Central memory CD4-positive, alpha-beta T cell (primary cell): ENCODE data around the gene SNAPC1.

ENCODE experiments used
- DNase-seq: peaks from one replicate; pipeline ENCODE4 v3.0.0; 2022

The SNAPC1 gene

DNA sequence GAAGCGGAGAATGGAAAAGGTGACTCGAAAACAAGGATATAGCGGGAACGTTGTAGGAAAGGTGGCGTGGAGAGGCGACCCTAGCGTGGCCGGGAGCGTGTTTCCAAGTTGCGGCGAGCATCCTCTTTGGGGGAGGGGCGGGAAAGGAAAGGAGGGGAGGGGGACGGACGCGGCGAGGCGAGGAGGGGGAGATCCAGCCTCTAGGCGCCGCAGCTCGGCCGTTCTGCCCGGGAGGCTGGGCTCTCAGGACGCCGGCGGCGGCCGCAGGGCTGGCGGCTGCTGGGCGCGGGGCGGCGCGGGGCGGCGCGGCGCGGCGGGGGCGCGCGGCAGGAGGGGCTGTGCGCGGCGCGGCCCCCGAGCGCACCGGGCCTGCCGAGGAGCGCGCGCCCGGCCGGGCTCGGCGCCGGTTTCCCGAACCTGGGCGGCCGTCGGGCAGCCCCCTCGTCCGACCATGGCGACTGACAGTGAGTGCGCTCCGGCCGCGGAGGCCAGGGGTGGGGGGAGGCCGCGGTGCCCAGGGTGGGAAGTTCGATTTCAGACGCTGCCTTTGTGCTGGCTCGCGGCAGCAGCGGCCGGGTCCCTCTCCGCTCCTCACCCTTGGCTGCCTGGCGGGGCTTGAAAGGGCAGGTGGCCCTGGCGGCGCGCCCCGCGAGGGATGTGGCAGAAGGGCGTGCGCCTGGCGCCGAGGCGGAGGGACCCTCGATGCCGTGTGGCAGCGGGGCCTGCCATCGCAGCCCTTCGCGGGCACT is 50.3 kb downstream of the SNAPC1 start, which contains the start of gene SYT16:
SYT16 (plus strand) TSS at position 357 of the 749 bp plus-strand sequence.
- no peak for DNase-seq

DNA sequence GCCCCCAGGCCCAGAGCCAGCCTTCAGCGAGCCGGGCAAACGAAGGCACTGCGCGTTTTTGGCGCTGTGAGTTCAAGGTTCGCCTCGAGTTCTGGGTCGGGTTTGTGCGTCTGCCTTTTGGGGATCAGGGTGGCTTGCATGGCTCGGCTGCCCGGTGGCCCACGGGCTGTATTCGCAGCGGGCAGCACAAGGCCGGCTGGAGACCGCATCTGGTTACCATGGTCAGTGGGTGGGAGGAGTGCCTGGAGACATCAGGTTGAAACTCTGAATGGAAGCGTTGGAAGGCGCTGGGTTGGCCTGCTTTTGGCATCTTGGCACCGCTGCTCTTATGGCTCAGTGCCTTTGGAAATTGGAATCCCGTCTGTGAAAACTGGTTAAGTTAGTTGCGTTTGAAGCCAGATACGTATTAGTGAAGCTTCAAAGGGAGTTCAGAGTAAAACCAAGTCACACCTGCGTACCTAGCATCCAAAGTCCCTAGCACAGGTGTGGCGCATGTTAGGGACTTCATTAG is 50.9 kb downstream of the SNAPC1 start:
- no peak for DNase-seq

DNA sequence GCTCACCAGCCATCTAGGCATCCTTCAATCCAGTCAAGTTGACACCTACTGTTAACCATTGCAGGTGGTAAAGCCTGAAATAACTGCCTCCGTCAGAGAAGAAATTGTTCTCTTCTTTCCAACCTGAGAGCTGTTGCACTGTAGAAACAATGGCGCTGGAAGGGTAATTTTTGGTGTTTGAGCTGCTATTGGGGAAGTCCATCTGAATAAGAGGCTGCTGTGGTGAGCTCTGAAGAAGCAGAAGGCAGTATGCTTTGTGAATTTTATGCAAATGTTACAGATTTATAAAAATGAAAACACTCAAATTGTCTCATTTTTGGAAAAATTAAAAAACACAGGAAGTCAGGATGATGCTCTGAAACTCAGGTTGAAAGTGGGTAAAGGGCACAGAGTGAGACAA is 60.2 kb downstream of the SNAPC1 start:
- no peak for DNase-seq

GRCh38 chr14:61832783-61833182 is 70.6 kb downstream of the SNAPC1 start:
- no peak for DNase-seq

GRCh38 chr14:61836184-61836583 is 74.0 kb downstream of the SNAPC1 start:
- no peak for DNase-seq

DNA sequence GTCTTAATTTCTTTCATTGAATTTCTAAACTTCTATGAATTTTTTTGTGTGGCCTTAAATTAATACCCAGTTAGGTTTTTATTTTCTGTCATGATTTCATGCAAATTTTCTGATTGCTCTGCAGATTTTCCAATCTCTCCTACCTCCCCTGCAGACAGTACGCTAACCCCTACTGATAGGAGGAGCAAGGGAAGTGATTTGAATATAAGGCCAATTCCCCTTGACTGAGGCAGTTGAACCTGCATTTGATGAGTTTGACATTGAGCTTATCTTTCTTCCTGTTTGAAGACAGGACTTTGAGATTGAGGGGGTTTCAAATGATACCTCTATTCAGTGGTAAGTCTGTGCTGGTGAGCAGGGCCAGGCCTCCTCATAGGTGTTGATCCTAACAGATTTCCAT is 74.6 kb downstream of the SNAPC1 start:
- no peak for DNase-seq

GRCh38 chr14:61837336-61838229 is 75.4 kb downstream of the SNAPC1 start:
- DNase-seq = peak; percentile 65

GRCh38 chr14:61838661-61839245 is 76.5 kb downstream of the SNAPC1 start:
- DNase-seq = no peak

DNA sequence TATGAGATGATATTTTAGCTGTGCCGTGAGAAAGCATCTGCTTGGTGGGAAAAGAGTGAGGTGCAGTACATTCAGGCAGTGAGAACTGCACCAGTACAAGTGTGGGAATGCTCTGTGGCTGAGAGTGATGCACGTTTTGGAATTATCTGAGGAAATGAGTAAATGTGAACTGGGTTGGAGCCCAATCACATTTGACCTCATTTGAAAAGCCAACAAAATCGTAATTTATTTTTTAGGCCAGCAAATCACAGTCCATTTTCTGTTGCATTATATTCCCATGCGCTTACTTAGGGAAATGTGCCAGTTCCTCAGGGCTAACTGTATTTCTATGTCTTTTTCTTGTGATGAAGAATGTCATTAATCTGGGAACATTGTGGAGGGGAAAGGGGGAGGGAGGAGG is 77.3 kb downstream of the SNAPC1 start:
- no peak for DNase-seq

GRCh38 chr14:61841145-61841544 is 78.9 kb downstream of the SNAPC1 start:
- no peak for DNase-seq
